ENCODE data around the gene PEX10.

DNA sequence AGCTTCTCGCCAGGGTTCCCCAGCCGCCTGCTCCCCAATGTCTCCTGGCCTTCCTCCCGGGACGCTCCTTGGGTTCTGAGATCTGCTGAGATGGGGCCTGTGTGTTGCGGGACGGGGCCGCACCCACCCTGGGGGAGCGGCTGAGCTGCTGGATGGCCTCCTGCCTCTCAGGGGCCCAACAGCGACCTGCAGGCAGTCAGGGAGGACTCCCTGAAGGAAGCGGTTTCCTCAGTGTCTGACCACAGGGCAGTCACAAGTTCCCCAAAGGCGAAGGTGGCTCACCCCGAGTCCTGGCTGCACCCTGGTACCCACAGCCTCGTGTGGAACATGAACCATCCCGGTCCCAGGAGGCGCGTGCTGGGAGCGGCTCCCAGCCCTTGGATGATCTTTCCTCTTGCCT is 45.1 kb upstream of the PEX10 start:
- TF ChIP-seq, protein P1, sequence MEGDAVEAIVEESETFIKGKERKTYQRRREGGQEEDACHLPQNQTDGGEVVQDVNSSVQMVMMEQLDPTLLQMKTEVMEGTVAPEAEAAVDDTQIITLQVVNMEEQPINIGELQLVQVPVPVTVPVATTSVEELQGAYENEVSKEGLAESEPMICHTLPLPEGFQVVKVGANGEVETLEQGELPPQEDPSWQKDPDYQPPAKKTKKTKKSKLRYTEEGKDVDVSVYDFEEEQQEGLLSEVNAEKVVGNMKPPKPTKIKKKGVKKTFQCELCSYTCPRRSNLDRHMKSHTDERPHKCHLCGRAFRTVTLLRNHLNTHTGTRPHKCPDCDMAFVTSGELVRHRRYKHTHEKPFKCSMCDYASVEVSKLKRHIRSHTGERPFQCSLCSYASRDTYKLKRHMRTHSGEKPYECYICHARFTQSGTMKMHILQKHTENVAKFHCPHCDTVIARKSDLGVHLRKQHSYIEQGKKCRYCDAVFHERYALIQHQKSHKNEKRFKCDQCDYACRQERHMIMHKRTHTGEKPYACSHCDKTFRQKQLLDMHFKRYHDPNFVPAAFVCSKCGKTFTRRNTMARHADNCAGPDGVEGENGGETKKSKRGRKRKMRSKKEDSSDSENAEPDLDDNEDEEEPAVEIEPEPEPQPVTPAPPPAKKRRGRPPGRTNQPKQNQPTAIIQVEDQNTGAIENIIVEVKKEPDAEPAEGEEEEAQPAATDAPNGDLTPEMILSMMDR (IDR thresholded peaks at IDR 0.05; ENCODE audit: low read depth, low read length) = no peak
- no peak for TF ChIP-seq POLR2A (IDR thresholded peaks at IDR 0.05; ENCODE audit: extremely low read depth, insufficient read length)
